ENCODE data around the gene CAMK2N2.

The CAMK2N2 gene

DNA sequence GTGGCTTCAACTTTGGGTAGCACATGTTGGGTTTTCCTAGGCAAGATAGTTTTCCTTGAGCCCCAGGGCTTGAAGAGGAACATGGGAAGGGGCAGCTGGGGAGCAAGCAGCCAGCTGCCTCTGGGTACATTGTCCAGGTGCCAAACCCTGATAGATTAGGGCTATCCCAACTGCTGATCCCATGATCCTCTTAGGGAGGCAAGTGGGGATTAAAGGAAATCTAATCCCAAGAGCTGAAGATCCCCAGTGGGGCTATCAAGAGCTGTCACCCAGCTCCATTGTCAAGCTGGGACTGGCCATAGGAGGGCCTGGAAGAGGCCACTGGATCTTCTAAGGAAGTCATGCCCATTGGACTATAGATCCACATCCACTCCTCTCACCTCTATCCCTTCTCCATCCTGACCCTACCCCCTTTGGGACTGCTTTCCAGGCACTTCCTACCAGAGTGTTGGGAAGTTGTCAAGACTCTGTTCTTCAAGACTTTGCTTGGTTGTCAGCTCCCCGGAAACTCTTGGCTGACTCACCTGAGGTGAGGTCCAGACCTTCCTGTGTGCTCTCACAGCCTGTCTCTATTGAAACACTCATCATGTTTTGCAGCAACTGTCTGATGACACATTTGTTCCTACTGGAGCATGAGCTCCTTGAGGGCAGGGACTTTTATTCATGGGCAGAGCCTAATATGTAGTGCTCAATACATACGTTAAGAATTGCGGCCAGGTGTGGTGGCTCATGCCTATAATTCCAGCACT lies 5.9 kb downstream of the CAMK2N2 start:
- Histone ChIP-seq H3K4me1 (ENCODE audit: control insufficient read depth, insufficient read depth, low read length) (no peaks in the 10 kb centered on the region; the same call in 1 of the 2 replicates), H3K9me3 (ENCODE audit: control insufficient read depth, insufficient read depth, low read depth, low read length) (no peaks in the 10 kb centered on the region), H3K4me3 (ENCODE audit: low read depth, low read length) (no peak overlapping the region), H3K27ac (ENCODE audit: low read depth, low read length) (no peak overlapping the region), H3K27me3 (ENCODE audit: control insufficient read depth, insufficient read depth, low read length) (peaks cover 32% of the 10 kb centered on the region), H3K36me3 (ENCODE audit: control insufficient read depth, insufficient read depth, low read length) (peaks cover 3% of the 10 kb centered on the region; the same call in 1 of the 2 replicates), H3K9ac (ENCODE audit: low read length) (no peak overlapping the region)

DNA sequence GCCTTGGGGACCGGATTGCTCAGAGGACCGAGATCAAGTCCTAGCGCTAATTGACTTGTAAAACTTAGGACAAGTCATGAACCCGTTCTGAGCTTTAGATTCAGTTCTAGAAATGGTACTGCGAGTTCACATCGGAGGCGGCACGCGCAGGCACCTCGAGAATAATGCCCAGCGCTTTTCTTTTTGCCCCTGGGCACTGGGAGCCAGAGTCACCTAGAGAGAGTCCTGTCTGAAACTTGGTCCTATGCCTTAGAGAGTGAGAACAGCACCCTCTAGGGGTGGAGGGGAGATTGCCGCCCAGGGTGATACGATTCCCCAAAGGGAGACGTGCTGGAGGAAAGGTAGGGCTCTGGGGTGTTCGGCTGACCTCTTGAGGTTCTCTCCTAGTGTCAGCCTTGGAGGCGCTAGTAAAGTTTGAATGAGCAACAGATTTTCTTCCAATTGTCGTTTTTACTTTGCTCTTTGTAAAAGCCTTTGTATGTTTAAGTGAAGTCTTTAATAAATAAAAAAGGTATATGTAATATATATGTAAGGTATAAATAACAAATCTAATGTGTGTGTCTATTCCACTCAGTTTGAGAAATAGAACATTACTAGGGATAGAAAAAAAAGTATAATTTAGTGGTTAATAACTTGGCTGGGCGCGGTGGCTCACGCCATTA lies 11.1 kb downstream of the CAMK2N2 start:
- Histone ChIP-seq H3K4me3 (ENCODE audit: low read depth, low read length) (peak overlapping the region; percentile 91), H3K9me3 (ENCODE audit: control insufficient read depth, insufficient read depth, low read depth, low read length) (no peaks in the 10 kb centered on the region), H3K36me3 (ENCODE audit: control insufficient read depth, insufficient read depth, low read length) (peaks cover 8% of the 10 kb centered on the region), H3K27me3 (ENCODE audit: control insufficient read depth, insufficient read depth, low read length) (no peaks in the 10 kb centered on the region), H3K9ac (ENCODE audit: low read length) (peak overlapping the region; percentile 81), H3K27ac (ENCODE audit: low read depth, low read length) (peak overlapping the region; percentile 22; the same call in 1 of the 2 replicates), H3K4me1 (ENCODE audit: control insufficient read depth, insufficient read depth, low read length) (no peaks in the 10 kb centered on the region)

DNA sequence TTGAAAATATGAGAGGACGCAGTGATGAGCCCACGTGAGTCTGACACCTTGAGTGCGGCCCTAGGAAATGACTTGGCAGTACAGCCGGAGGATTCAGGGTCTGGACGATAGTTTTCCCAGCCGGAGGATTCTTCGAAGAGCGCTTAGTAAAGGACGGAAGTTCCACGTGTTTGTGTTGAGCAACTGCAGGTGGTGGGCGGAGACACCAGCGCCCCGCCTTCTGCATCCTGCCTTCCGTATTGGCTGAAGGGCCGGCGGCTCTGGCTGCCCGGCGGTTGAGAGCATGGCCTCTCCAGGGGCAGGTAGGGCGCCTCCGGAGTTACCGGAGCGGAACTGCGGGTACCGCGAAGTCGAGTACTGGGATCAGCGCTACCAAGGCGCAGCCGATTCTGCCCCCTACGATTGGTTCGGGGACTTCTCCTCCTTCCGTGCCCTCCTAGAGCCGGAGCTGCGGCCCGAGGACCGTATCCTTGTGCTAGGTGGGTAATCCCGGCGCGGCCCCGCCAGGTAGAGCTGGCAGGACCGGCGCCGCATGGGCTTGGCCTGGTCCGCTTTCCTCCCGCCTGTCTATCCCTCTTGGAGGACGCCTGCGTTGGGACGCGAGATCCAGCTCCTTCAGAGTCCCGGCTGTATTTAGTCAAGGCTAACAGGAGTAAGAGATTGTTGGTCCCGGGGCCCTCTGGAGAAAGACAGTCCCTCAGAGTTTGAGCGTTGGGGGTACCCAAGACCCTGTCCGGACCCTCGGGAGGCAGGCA lies 11.8 kb downstream of the CAMK2N2 start, which contains the start of gene EEF1AKMT4:
EEF1AKMT4 (plus strand) TSS at position 261 of the 755 bp plus-strand sequence; CDS start at position 284, 23 bp downstream.
- no peaks in the 10 kb centered on the region for H3K27me3 ChIP-seq (ENCODE audit: control insufficient read depth, insufficient read depth, low read length)
- H3K27ac ChIP-seq (ENCODE audit: low read depth, low read length), result peak within 1 kb of the TSS; percentile 87
- H3K9me3 ChIP-seq (ENCODE audit: control insufficient read depth, insufficient read depth, low read depth, low read length), result no peaks in the 10 kb centered on the region
- peak within 1 kb of the TSS; percentile 82 for H3K9ac ChIP-seq (ENCODE audit: low read length)
- peaks cover 15% of the 10 kb centered on the region for H3K36me3 ChIP-seq (ENCODE audit: control insufficient read depth, insufficient read depth, low read length)
- peak within 1 kb of the TSS; percentile 91 for H3K4me3 ChIP-seq (ENCODE audit: low read depth, low read length)
- H3K4me1 ChIP-seq (ENCODE audit: control insufficient read depth, insufficient read depth, low read length), result no peaks in the 10 kb centered on the region

DNA sequence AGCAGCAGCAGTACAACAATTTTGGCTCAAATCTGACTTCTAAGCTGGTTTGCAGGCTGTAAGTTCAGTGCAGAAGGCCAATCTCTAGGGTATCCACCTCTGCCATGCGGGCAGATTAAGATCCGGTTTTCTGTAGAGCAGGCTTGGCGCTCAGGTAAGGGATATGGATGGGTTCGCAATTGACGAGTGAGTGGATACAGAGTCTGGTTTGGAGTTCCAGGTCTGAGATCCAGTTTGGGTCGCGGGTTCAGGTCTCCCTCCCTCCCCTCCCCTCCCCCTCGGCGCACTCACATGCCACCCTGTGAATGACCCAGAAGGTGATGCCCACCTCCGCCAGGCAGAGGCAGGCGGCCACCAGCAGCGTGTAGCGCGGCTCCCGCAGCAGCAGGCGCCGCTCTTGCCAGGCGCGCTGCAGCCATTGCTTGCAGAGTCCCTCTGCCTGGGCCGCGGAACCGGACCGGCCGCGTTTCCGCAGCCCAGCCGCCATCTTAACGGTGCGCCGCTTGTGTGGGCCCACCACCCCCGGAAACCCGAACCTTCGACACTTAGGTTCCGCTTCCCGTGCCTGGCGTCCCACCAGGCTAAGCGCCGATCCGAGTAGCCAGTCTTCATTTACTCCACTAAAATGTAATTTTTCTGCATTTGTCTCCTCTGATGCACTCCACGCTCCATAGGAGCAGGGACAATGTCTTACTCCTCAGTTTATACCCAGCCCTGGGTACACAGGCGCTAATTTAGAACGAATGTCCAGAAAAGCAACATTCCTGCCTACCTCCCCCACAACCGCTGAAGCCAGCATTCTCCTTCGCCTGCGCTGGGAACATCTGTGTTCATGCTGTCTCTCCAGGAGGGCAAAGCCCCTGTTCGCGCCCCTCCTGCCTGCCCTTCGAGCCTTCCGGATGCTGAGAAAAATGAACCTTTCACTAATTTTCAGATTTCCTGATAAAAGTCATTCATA lies 12.6 kb downstream of the CAMK2N2 start, which contains the start of gene ALG3:
ALG3 (minus strand) TSS at position 509 of the 958 bp plus-strand sequence; CDS start at position 487, 22 bp downstream.
- Histone ChIP-seq H3K4me1 (ENCODE audit: control insufficient read depth, insufficient read depth, low read length) (no peaks in the 10 kb centered on the region), H3K4me3 (ENCODE audit: low read depth, low read length) (peak within 1 kb of the TSS; percentile 91), H3K36me3 (ENCODE audit: control insufficient read depth, insufficient read depth, low read length) (peaks cover 23% of the 10 kb centered on the region), H3K27ac (ENCODE audit: low read depth, low read length) (peak within 1 kb of the TSS; percentile 87), H3K27me3 (ENCODE audit: control insufficient read depth, insufficient read depth, low read length) (no peaks in the 10 kb centered on the region), H3K9ac (ENCODE audit: low read length) (peak within 1 kb of the TSS; percentile 82), H3K9me3 (ENCODE audit: control insufficient read depth, insufficient read depth, low read depth, low read length) (no peaks in the 10 kb centered on the region)

DNA sequence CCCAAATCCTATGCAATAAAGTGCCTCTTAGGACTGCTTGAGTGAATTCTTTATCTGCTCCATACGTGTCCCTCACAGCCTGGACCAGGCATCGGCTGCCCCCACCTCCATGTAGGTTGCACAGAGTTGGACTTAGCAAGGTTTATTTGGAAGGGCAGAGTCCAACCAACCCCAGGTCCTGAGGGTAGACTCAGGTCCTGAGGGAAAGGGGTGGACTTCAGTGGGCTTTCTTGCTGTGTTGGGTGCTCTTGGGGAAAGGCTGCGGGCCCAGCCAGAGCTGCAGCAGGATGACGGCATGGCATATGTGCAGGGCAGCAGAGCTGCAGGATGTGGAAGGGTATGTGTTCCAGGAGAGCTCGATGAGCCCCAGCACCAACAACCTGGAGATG lies 19.1 kb downstream of the CAMK2N2 start:
- no peaks in the 10 kb centered on the region; the same call in 1 of the 2 replicates for H3K27me3 ChIP-seq (ENCODE audit: control insufficient read depth, insufficient read depth, low read length)
- H3K36me3 ChIP-seq (ENCODE audit: control insufficient read depth, insufficient read depth, low read length), result peaks cover 40% of the 10 kb centered on the region
- H3K9me3 ChIP-seq (ENCODE audit: control insufficient read depth, insufficient read depth, low read depth, low read length), result no peaks in the 10 kb centered on the region
- no peak overlapping the region for H3K27ac ChIP-seq (ENCODE audit: low read depth, low read length)
- H3K4me3 ChIP-seq (ENCODE audit: low read depth, low read length), result no peak overlapping the region
- no peaks in the 10 kb centered on the region for H3K4me1 ChIP-seq (ENCODE audit: control insufficient read depth, insufficient read depth, low read length)
- H3K9ac ChIP-seq (ENCODE audit: low read length), result no peak overlapping the region

DNA sequence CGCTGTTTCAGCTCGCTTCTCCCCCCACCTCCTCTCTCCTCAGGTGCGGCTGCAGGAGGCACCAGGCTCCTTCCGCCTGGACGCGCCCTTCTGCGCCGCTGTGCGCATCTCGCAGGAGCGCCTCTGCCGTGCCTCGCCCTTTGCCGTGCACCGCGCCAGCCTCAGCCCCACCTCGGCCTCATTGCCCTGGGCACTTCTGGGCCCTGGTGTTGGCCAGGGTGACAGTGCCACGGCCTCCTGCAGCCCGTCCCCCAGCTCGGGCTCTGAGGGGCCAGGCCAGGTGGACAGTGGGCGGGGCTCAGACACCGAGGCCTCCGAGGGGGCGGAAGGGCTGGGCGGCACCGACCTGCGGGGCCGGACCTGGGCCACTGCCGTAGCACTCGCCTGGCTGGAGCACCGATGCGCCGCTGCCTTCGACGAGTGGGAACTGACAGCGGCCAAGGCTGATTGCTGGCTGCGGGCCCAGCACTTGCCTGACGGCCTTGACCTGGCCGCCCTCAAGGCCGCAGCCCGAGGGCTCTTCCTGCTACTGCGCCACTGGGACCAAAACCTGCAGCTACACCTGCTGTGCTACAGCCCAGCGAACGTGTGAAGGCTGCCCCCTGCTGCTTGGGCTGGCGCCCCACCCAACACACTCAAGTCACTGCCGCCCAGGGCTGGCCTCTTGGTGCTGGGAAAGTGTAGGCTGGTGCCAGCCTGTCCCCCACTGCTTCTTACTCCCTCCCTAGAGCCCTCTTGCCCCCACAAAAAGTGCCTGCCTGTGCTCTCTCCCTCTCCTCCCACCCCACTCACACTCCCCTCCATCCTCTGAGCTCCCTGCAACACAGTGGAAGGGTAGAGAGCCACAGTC lies 19.7 kb downstream of the CAMK2N2 start:
- Histone ChIP-seq H3K27me3 (ENCODE audit: control insufficient read depth, insufficient read depth, low read length) (no peaks in the 10 kb centered on the region; the same call in 1 of the 2 replicates), H3K36me3 (ENCODE audit: control insufficient read depth, insufficient read depth, low read length) (peaks cover 40% of the 10 kb centered on the region), H3K4me3 (ENCODE audit: low read depth, low read length) (peak overlapping the region; percentile 50; the same call in 1 of the 2 replicates), H3K9ac (ENCODE audit: low read length) (no peak overlapping the region), H3K9me3 (ENCODE audit: control insufficient read depth, insufficient read depth, low read depth, low read length) (no peaks in the 10 kb centered on the region), H3K4me1 (ENCODE audit: control insufficient read depth, insufficient read depth, low read length) (no peaks in the 10 kb centered on the region), H3K27ac (ENCODE audit: low read depth, low read length) (no peak overlapping the region)

DNA sequence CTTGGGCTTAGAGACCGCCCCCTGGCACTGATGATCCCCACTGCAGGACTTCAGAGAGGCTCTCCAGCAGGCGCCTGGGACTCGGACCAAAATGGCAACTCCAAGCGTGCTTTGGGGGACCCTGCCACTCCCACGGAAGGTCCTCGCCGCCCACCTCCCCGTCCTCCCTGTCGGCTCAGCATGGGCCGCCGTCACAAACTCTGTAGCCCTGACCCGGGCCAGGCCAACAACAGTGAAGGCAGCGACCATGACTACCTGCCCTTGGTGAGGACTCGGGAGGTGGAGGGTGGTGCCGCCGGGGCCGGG lies 20.3 kb downstream of the CAMK2N2 start:
- Histone ChIP-seq H3K9ac (ENCODE audit: low read length) (no peak overlapping the region), H3K4me3 (ENCODE audit: low read depth, low read length) (peak overlapping the region; percentile 50; the same call in 1 of the 2 replicates), H3K9me3 (ENCODE audit: control insufficient read depth, insufficient read depth, low read depth, low read length) (no peaks in the 10 kb centered on the region), H3K27me3 (ENCODE audit: control insufficient read depth, insufficient read depth, low read length) (no peaks in the 10 kb centered on the region; the same call in 1 of the 2 replicates), H3K27ac (ENCODE audit: low read depth, low read length) (no peak overlapping the region), H3K4me1 (ENCODE audit: control insufficient read depth, insufficient read depth, low read length) (no peaks in the 10 kb centered on the region), H3K36me3 (ENCODE audit: control insufficient read depth, insufficient read depth, low read length) (peaks cover 40% of the 10 kb centered on the region)

DNA sequence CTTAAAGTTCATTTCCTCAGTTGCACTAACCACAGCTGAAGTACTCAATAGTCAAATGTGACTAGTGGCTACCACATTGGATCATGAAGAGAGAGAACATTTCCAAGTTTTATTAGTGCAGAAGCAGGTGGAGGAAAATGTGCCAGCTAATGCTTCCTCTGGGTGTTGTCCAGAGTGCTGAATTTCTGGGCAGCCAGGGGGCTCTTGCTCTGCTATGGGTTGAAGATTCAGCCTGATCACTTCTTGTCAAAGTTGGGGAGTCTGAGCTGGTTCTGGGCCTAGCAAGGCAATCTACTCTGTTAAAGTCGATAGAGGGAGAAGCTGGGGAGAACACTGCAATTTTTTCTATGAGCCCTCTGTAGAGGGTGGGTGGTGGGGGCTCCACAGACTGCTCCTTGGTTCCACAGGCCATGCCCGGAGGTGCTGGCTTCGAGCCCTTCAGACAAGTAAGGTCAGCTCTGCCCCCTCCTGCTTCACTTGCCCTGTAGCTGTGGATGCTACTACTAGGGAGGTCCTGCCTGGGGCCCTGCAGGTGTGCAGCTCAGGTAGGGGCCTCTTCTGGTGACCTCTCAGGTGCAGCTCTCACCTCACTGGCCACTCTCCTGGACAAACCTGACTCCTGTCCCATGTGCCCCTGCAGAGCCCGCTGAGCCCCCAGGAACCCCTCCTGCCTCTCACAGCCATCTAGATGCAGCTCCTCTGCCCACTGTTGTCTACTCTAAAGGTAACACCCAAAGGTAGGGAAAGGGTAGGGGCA lies 20.8 kb downstream of the CAMK2N2 start:
- Histone ChIP-seq H3K27ac (ENCODE audit: low read depth, low read length) (no peak overlapping the region), H3K9ac (ENCODE audit: low read length) (no peak overlapping the region), H3K4me3 (ENCODE audit: low read depth, low read length) (no peak overlapping the region), H3K9me3 (ENCODE audit: control insufficient read depth, insufficient read depth, low read depth, low read length) (no peaks in the 10 kb centered on the region), H3K27me3 (ENCODE audit: control insufficient read depth, insufficient read depth, low read length) (no peaks in the 10 kb centered on the region; the same call in 1 of the 2 replicates), H3K4me1 (ENCODE audit: control insufficient read depth, insufficient read depth, low read length) (no peaks in the 10 kb centered on the region), H3K36me3 (ENCODE audit: control insufficient read depth, insufficient read depth, low read length) (peaks cover 35% of the 10 kb centered on the region)

DNA sequence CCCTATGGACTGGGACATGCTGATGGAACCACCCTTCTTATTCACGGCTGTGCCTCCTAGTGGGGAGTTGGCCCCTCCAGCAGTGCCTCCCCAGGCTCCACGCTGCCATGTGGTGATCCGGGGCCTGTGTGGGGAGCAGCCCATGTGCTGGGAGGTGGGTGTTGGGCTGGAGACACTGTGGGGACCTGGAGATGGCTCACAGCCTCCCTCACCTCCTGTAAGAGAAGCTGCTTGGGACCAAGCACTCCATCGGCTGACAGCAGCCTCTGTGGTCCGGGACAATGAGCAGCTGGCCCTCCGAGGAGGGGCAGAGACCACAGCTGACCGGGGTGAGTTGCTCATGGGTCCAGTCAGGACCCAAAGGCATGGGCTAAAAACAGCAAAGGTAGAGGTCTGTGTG lies 21.6 kb downstream of the CAMK2N2 start:
- no peak overlapping the region for H3K27ac ChIP-seq (ENCODE audit: low read depth, low read length)
- no peaks in the 10 kb centered on the region for H3K4me1 ChIP-seq (ENCODE audit: control insufficient read depth, insufficient read depth, low read length)
- H3K4me3 ChIP-seq (ENCODE audit: low read depth, low read length), result no peak overlapping the region
- no peak overlapping the region for H3K9ac ChIP-seq (ENCODE audit: low read length)
- no peaks in the 10 kb centered on the region for H3K9me3 ChIP-seq (ENCODE audit: control insufficient read depth, insufficient read depth, low read depth, low read length)
- H3K36me3 ChIP-seq (ENCODE audit: control insufficient read depth, insufficient read depth, low read length), result peaks cover 26% of the 10 kb centered on the region
- peaks cover 4% of the 10 kb centered on the region; the same call in 1 of the 2 replicates for H3K27me3 ChIP-seq (ENCODE audit: control insufficient read depth, insufficient read depth, low read length)

All from HUES6 (cell line).